HG03108 (cell line): ENCODE results near the gene STMN3.
"Not testable (repeated sequence)": the region's sequence is repeated elsewhere in the genome, so short reads cannot be mapped to it uniquely, and the experiment has no call there.

ENCODE experiments used
- ATAC-seq: cut with Tn5 transposase; IDR thresholded peaks from one replicate; pipeline ENCODE4 v1.9.1; 2021; ENCODE audit warnings: moderate library complexity; ENCODE audit not compliant: unreplicated experiment

STMN3 gene

GRCh38 chr20:63678667-63679465 is 25.6 kb upstream of the STMN3 start:
- ATAC-seq = no peak

- ATAC-seq = no peak
Observed at GRCh38 chr20:63678071-63678470, 24.8 kb upstream of the STMN3 start.

GRCh38 chr20:63675681-63676368 is 22.6 kb upstream of the STMN3 start:
- no peak for ATAC-seq

GRCh38 chr20:63673951-63674350 is 20.7 kb upstream of the STMN3 start:
- ATAC-seq = no peak

- no peak for ATAC-seq
Observed at GRCh38 chr20:63672666-63673065, 19.4 kb upstream of the STMN3 start.

GRCh38 chr20:63671695-63672094 is 18.5 kb upstream of the STMN3 start:
- not testable (repeated sequence) for ATAC-seq

GRCh38 chr20:63668351-63668750 is 15.1 kb upstream of the STMN3 start:
- ATAC-seq = no peak

GRCh38 chr20:63667858-63668257 is 14.6 kb upstream of the STMN3 start:
- ATAC-seq = no peak

GRCh38 chr20:63665708-63666107 is 12.5 kb upstream of the STMN3 start:
- no peak for ATAC-seq

GRCh38 chr20:63664861-63665594 is 11.8 kb upstream of the STMN3 start:
- no peak for ATAC-seq

GRCh38 chr20:63664143-63664851 is 11.1 kb upstream of the STMN3 start:
- ATAC-seq = no peak

GRCh38 chr20:63663332-63664066 is 10.3 kb upstream of the STMN3 start:
- ATAC-seq = no peak

- ATAC-seq = no peak
Observed at GRCh38 chr20:63662813-63663189, 9.6 kb upstream of the STMN3 start.

GRCh38 chr20:63661959-63662812 is 9.0 kb upstream of the STMN3 start:
- ATAC-seq = no peak

- no peak for ATAC-seq
Observed at GRCh38 chr20:63661108-63661507, 7.9 kb upstream of the STMN3 start.

- no peak for ATAC-seq
Observed at GRCh38 chr20:63660622-63661021, 7.4 kb upstream of the STMN3 start.

GRCh38 chr20:63660174-63660573 is 7.0 kb upstream of the STMN3 start:
- ATAC-seq = not testable (repeated sequence)

GRCh38 chr20:63659370-63659769 is 6.1 kb upstream of the STMN3 start:
- no peak for ATAC-seq

- ATAC-seq = no peak
Observed at GRCh38 chr20:63658749-63659187, 5.5 kb upstream of the STMN3 start.
